GM23338 (cell line): Measurements from ENCODE around the gene SPINT1. TPM values are rescaled to one million over a fixed set of nuclear protein-coding genes. Genes with fewer than 3 reads are reported as not detected.

Experiments
- ATAC-seq: fragments of 200-7000 bp; cut with Tn5 transposase; 3 replicates; pipeline ENCODE4 v1.9.1; 2020
- DNase-seq: peaks from one replicate; pipeline ENCODE4 v3.0.0-alpha.2; 2015; ENCODE audit warnings: low spot score
- H2AFZ ChIP-seq: fragments of 200-600 bp; sonication (generic); 2 replicates; pipeline ENCODE4 v1.8.0; 2016; ENCODE audit warnings: antibody characterized with exemption, mild to moderate bottlenecking, moderate library complexity
- H3F3A ChIP-seq: fragments of 200-600 bp; sonication (generic); replicated peaks from 2 replicates; pipeline ENCODE4 v1.8.0; 2017; ENCODE audit warnings: antibody characterized with exemption, mixed run types, low read depth
- H3K27ac ChIP-seq: fragments of 200-600 bp; sonication (generic); 2 replicates; pipeline ENCODE4 v1.6.1; 2016; ENCODE audit warnings: low read depth
- H3K27me3 ChIP-seq: fragments of 200-600 bp; sonication (generic); 2 replicates; pipeline ENCODE4 v1.8.0; 2016; ENCODE audit warnings: mild to moderate bottlenecking, mixed run types, moderate library complexity; ENCODE audit not compliant: insufficient read depth
- H3K36me3 ChIP-seq: fragments of 200-600 bp; sonication (generic); 2 replicates; pipeline ENCODE4 v1.8.0; 2016; ENCODE audit warnings: mild to moderate bottlenecking; ENCODE audit not compliant: insufficient read depth
- H3K4me1 ChIP-seq: fragments of 200-600 bp; sonication (generic); 2 replicates; pipeline ENCODE4 v1.8.0; 2016; ENCODE audit warnings: mild to moderate bottlenecking, moderate library complexity; ENCODE audit not compliant: insufficient read depth
- H3K4me2 ChIP-seq: fragments of 200-600 bp; sonication (generic); 2 replicates; pipeline ENCODE4 v1.7.1; 2017; ENCODE audit warnings: mixed run types
- H3K4me3 ChIP-seq: fragments of 200-600 bp; sonication (generic); 2 replicates; pipeline ENCODE4 v1.6.1; 2016; ENCODE audit warnings: mixed run types
- H3K79me2 ChIP-seq: fragments of 200-600 bp; sonication (generic); replicated peaks from 2 replicates; pipeline ENCODE4 v1.8.0; 2017; ENCODE audit warnings: mild to moderate bottlenecking; ENCODE audit not compliant: insufficient read depth
- H3K9me2 ChIP-seq: fragments of 200-600 bp; sonication (generic); 2 replicates; pipeline ENCODE4 v1.8.0; 2017; ENCODE audit not compliant: insufficient read depth
- H4K20me1 ChIP-seq: fragments of 200-600 bp; sonication (generic); replicated peaks from 2 replicates; pipeline ENCODE4 v1.8.0; 2017; ENCODE audit warnings: mild to moderate bottlenecking; ENCODE audit not compliant: insufficient read depth
- H3K27ac Mint-ChIP-seq: 2 replicates; pipeline ENCODE4 v1.8.0; 2020; ENCODE audit warnings: inconsistent platforms, mild to moderate bottlenecking, moderate library complexity, mixed read lengths
- H3K27me3 Mint-ChIP-seq: 3 replicates; pipeline ENCODE4 v1.8.0; 2022; ENCODE audit warnings: low read depth, mild to moderate bottlenecking, moderate library complexity, mixed read lengths, inconsistent platforms; ENCODE audit not compliant: insufficient read depth, poor library complexity
- H3K36me3 Mint-ChIP-seq: 3 replicates; pipeline ENCODE4 v1.8.0; 2021; ENCODE audit warnings: low read depth, mild to moderate bottlenecking, inconsistent platforms, moderate library complexity, mixed read lengths
- H3K4me1 Mint-ChIP-seq: 3 replicates; pipeline ENCODE4 v1.8.0; 2020; ENCODE audit warnings: mild to moderate bottlenecking, inconsistent platforms, mixed read lengths
- H3K4me3 Mint-ChIP-seq: 3 replicates; pipeline ENCODE4 v1.8.0; 2021; ENCODE audit warnings: moderate library complexity, mild to moderate bottlenecking, inconsistent platforms, mixed read lengths
- H3K9me3 Mint-ChIP-seq: 3 replicates; pipeline ENCODE4 v1.8.0; 2020; ENCODE audit warnings: moderate library complexity, mild to moderate bottlenecking, inconsistent platforms, mixed read lengths
- CREB1 ChIP-seq: fragments of 250-450 bp; sonication (Bioruptor Pico); IDR thresholded peaks from 2 replicates; pipeline ENCODE4 v1.5.0; 2020; ENCODE audit warnings: low read depth, mild to moderate bottlenecking, moderate library complexity
- CTCF ChIP-seq, 2 experiments: fragments of 200-600 bp in 1 of 2; sonication (generic) in 1 of 2; conservative IDR thresholded peaks; 2 replicates each; pipeline versions ENCODE4 v1.5.1 to v1.6.1; 2016 to 2017; ENCODE audit warnings: antibody characterized with exemption in 2 of 2, low read depth in 2 of 2, mild to moderate bottlenecking in 2 of 2, moderate library complexity in 1 of 2
- ETS1 ChIP-seq: IDR thresholded peaks from 2 replicates; pipeline ENCODE4 v1.6.1; 2016; ENCODE audit warnings: antibody characterized with exemption
- EZH2 ChIP-seq: fragments of 200-600 bp; sonication (generic); IDR thresholded peaks from one replicate; pipeline ENCODE4 v1.8.0; 2017; ENCODE audit warnings: antibody characterized with exemption, mild to moderate bottlenecking, low read depth; ENCODE audit not compliant: unreplicated experiment
- EZH2phosphoT487 ChIP-seq: fragments of 200-600 bp; sonication (generic); IDR thresholded peaks from one replicate; pipeline ENCODE4 v1.8.1; 2018; ENCODE audit warnings: antibody characterized with exemption; ENCODE audit not compliant: unreplicated experiment
- JUNB ChIP-seq: IDR thresholded peaks from one replicate; pipeline ENCODE4 v1.6.1; 2016; ENCODE audit warnings: antibody characterized with exemption; ENCODE audit not compliant: unreplicated experiment
- NANOG ChIP-seq: IDR thresholded peaks from 2 replicates; pipeline ENCODE4 v1.6.1; 2016; ENCODE audit warnings: antibody characterized with exemption, borderline replicate concordance
- POLR2AphosphoS5 ChIP-seq: IDR thresholded peaks from 2 replicates; pipeline ENCODE4 v1.6.1; 2016; ENCODE audit warnings: antibody characterized with exemption, low read depth
- REST ChIP-seq: IDR thresholded peaks from one replicate; pipeline ENCODE4 v1.6.1; 2018; ENCODE audit warnings: antibody characterized with exemption; ENCODE audit not compliant: unreplicated experiment
- STAT1 ChIP-seq: IDR thresholded peaks from one replicate; pipeline ENCODE4 v1.6.1; 2016; ENCODE audit warnings: antibody characterized with exemption; ENCODE audit not compliant: unreplicated experiment
- ZNF114 ChIP-seq: fragments of 250-450 bp; sonication (Bioruptor Pico); IDR thresholded peaks from 2 replicates; pipeline ENCODE4 v1.5.0; 2020; ENCODE audit warnings: mild to moderate bottlenecking, moderate library complexity
- ZNF331 ChIP-seq: fragments of 250-450 bp; sonication (Bioruptor Pico); IDR thresholded peaks from 2 replicates; pipeline ENCODE4 v1.5.0; 2020; ENCODE audit warnings: low read depth, mild to moderate bottlenecking, moderate library complexity
- ZNF462 ChIP-seq: fragments of 250-450 bp; sonication (Bioruptor Pico); IDR thresholded peaks from 2 replicates; pipeline ENCODE4 v1.5.0; 2020; ENCODE audit warnings: mild to moderate bottlenecking, moderate library complexity
- polyA plus RNA-seq: library from polyadenylated mRNA; unstranded; fragments of >200 nt; fragmentation: Nextera tagmentation; extraction: Ambion mirVana; gene quantifications from 2 replicates; pipeline ENCODE4 v1.2.1, GENCODE V29; 2016
- total RNA-seq: library from RNA; depleted of rRNA; stranded (reverse); fragments of >200 nt; shearing (Covaris generic); gene quantifications from 2 replicates; pipeline ENCODE4 v1.2.3, GENCODE V29; 2014

SPINT1 gene
- total and polyA plus RNA-seq, 2 experiments from 2014 or later: 41.3 to 253 TPM

GRCh38 chr15:40856746-40857145 is 12.9 kb downstream of the SPINT1 start:
- H3K36me3 Mint-ChIP-seq: peaks cover 52% of the 10 kb centered on the region
- Histone ChIP-seq H3K27me3 (no peaks in the 10 kb centered on the region), H2AFZ (no peak overlapping the region), H3F3A (peaks cover 17% of the 10 kb centered on the region), H3K79me2 (peaks cover 10% of the 10 kb centered on the region), H3K27ac (peak overlapping the region; percentile 50; the same call in 1 of the 2 replicates), H3K4me3 (no peak overlapping the region), H3K4me2 (no peak overlapping the region), H3K4me1 (no peaks in the 10 kb centered on the region; the same call in 1 of the 2 replicates), H4K20me1 (peaks cover 3% of the 10 kb centered on the region), H3K9me2 (no peaks in the 10 kb centered on the region), H3K36me3 (peaks cover 4% of the 10 kb centered on the region)
- no peak overlapping the region for H3K27ac Mint-ChIP-seq
- peaks cover 10% of the 10 kb centered on the region for H3K27me3 Mint-ChIP-seq
- DNase-seq (no peak), ATAC-seq (no peak)
- no peak for TF ChIP-seq ZNF331
- TF ChIP-seq CTCF (conservative IDR thresholded peaks at IDR 0.05; ENCODE audit: low read depth in 2 of 2): no peak
- no peak for TF ChIP-seq EZH2phosphoT487
- TF ChIP-seq JUNB: no peak
- no peak for TF ChIP-seq STAT1
- no peak for TF ChIP-seq CREB1 (CRISPR knock-in tag)
- TF ChIP-seq REST: no peak
- TF ChIP-seq NANOG: no peak
- TF ChIP-seq POLR2AphosphoS5: no peak
- TF ChIP-seq ZNF114 (CRISPR knock-in tag): no peak
- TF ChIP-seq ETS1: no peak
- no peak for TF ChIP-seq ZNF462 (CRISPR knock-in tag)
- TF ChIP-seq EZH2: no peak
- H3K4me1 Mint-ChIP-seq: peaks cover 23% of the 10 kb centered on the region
- H3K9me3 Mint-ChIP-seq: no peaks in the 10 kb centered on the region
- no peak overlapping the region for H3K4me3 Mint-ChIP-seq
